Measurements from ENCODE around the gene DTX3L. TPM values are rescaled to one million over a fixed set of nuclear protein-coding genes. Genes with fewer than 3 reads are reported as not detected.

The DTX3L gene
- total RNA-seq: 10 to 100 TPM; 43.9 to 60.5 TPM
- long read RNA-seq, full-length matches to known transcripts: 9 of 40 reads
- long read RNA-seq, partial matches to known transcripts: 0 of 40 reads
- long read RNA-seq, other reads (novel, unspliced or antisense): 31 of 40 reads

DNA sequence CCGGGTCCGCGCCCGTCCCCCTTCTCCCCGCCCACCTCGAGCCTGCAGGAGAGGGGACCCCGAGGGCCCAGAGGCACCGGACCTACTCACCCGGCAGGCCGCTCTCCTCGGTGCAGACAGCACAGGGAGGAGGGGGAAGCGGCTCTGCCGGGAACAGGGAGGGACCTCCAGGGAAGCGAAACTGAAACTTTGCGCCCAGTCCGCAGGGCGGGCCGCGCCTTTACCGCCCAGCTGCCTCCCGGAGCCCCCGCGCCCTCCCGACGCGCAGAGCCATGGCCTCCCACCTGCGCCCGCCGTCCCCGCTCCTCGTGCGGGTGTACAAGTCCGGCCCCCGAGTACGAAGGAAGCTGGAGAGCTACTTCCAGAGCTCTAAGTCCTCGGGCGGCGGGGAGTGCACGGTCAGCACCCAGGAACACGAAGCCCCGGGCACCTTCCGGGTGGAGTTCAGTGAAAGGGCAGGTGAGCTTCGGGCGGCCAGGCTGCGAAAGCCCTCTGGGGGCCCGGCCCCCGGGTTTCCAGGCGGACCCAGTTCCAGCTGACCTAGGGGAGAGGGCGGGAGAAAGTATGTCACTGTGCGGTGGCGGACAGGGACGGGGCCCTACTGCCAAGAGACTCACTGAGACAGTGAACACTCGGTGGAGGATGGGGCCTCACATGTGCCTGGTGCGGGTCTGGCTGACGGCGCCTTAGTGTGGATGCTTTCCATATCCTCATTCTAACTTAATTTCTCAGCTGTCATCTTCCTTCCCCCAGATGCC is at the start of gene DTX3L, which contains the start of gene PARP9:
DTX3L (plus strand) TSS at position 184 of the 758 bp plus-strand sequence; CDS start at position 273, 89 bp downstream.
PARP9 (minus strand) TSS at position 146 of the 758 bp plus-strand sequence. CDS start 4,680 bp downstream, outside the sequence.
- ATAC-seq (peak; percentile 98), DNase-seq (peak; percentile 88 to 93)
- intact Hi-C loops (cut with DNase I, micrococcal nuclease): loop anchor here in 1 of 2 donors (5.0 kb wide), 1 partner anchor 118 kb away; the partner anchor contains the start of gene PARP14

- intact Hi-C loops (cut with DNase I, micrococcal nuclease): no loop called here
- peak; percentile 1 for ATAC-seq
- DNase-seq: no peak
Measured at GRCh38 chr3:122515020-122515468, 49.1 kb upstream of the DTX3L start.

- ATAC-seq: no peak
- no peak for DNase-seq
Measured at GRCh38 chr3:122515870-122516269, 48.3 kb upstream of the DTX3L start.

DNA sequence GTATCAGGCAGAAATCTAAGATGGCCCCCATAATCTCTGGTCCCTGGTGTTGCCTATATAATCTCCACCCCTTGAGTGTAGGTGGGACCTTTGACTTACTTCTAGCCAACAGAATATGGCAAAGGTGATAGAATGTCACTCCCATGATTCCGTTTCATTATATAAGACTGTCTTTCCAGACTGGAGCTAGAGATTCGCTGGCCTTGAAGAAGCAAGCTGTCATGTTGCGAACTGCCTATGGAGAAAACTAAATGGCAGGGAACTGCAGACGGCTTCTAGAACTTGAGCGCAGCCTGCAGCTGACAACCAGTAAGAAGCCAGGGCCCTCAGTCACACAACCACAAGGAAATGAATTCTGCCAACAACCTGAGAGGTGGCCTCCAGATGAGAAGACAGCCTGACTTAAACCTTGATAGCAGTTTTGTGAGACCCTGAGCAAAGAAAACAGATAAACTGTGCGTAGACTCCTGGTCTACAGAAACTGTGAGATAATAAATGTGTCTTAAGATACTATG is 47.2 kb upstream of the DTX3L start:
- ATAC-seq (no peak), DNase-seq (no peak)
- intact Hi-C loops (cut with DNase I, micrococcal nuclease): no loop called here

More at GRCh38 chr3:122515870-122516269, 48.3 kb upstream of the DTX3L start:
- intact Hi-C loops (cut with DNase I, micrococcal nuclease): no loop called here

DNA sequence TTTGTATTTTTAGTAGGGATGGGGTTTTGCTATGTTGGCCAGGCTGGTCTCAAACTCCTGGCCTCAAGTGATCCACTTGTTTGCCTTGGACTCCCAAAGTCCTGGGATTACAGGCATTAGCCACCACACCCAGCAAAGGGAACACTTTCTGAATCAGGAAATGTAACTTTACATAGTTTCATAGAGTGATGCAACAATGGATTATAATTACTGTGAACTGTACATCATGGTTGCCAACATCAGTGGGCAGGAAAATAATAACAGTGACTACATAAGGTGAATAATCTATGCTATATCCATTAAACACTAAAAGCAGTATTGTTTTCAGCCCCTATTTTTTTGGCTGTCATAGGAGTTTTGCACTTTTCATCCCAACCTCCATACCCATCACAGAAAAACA is 44.4 kb upstream of the DTX3L start:
- ATAC-seq (no peak), DNase-seq (no peak)
- intact Hi-C loops (cut with DNase I, micrococcal nuclease): no loop called here

DNA sequence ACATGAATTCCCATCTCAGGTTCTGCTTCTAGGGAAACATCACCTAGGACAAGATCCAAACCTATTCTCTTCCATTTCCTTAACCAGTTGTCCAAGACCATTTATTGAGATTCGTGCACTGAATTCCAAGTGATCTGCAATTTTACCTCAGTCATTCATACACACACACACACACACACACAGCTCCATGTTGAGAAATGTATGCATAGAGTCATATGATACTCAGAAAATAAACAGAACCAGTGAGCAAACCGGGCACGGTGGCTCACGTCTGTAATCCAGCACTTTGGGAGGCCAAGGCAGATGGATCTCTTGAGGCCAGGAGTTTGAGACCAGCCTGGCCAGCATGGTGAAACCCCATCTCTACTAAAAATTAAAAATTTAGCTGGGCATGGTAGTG is 43.3 kb upstream of the DTX3L start:
- ATAC-seq (no peak), DNase-seq (no peak)
- intact Hi-C loops (cut with DNase I, micrococcal nuclease): no loop called here

GRCh38 chr3:122523317-122523716 is 40.8 kb upstream of the DTX3L start:
- DNase-seq: no peak
- intact Hi-C loops (cut with DNase I, micrococcal nuclease): no loop called here
- ATAC-seq: no peak

- no peak for ATAC-seq
- intact Hi-C loops (cut with DNase I, micrococcal nuclease): no loop called here
- DNase-seq: no peak
Measured at GRCh38 chr3:122530164-122530563, 34.0 kb upstream of the DTX3L start.

- no peak for ATAC-seq
- intact Hi-C loops (cut with DNase I, micrococcal nuclease): no loop called here
- no peak for DNase-seq
Measured at GRCh38 chr3:122533480-122533879, 30.7 kb upstream of the DTX3L start.

GRCh38 chr3:122533931-122534334 is 30.2 kb upstream of the DTX3L start:
- no peak for DNase-seq
- intact Hi-C loops (cut with DNase I, micrococcal nuclease): no loop called here
- peak; percentile 39 for ATAC-seq

- intact Hi-C loops (cut with DNase I, micrococcal nuclease): no loop called here
- ATAC-seq (no peak), DNase-seq (no peak)
Measured at GRCh38 chr3:122535964-122536631, 28.0 kb upstream of the DTX3L start.

DNA sequence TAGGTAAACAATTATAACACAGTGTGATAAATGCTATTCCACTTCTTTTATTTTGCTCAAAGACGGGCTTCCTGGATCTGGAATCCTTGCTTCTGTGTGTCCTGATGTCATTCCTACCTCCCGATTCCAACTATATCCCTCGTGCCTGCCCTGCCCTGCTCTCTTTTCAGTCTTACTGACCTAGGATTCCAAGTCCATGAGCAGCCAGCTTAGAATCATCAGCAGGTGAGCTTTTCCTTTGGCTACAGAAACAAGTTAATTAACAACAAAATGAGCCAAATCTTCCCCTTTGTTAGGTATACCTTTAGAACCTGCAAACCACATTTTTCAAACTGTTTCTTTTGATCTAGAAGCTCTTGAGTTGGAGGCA is 27.5 kb upstream of the DTX3L start:
- intact Hi-C loops (cut with DNase I, micrococcal nuclease): no loop called here
- ATAC-seq: no peak
- DNase-seq: no peak

DNA sequence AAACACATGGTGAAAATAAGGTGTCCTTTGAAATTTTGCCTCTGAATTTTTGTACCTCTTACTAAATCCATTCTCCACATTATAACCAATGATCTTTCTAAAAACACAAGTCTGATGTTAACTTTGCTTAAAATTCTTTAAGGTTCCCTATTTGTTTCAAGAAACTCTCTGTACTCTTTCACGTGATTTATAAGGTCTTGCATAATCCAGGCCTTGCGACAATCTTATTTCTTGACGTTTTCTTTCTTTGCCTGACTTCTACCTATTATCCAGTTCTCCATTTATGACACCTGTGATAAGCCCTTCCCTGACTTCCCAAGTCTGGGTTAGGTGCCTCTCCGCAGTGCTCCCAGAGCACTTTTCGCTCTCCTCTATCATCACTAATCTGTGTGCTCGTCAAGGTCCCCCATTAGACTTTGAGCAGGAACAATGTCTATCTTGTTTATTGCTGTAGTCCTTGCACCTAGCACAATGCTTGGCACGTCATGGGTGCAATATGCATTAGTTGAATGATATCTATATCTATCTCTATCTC is 25.1 kb upstream of the DTX3L start:
- intact Hi-C loops (cut with DNase I, micrococcal nuclease): no loop called here
- ATAC-seq (no peak), DNase-seq (no peak)

DNA sequence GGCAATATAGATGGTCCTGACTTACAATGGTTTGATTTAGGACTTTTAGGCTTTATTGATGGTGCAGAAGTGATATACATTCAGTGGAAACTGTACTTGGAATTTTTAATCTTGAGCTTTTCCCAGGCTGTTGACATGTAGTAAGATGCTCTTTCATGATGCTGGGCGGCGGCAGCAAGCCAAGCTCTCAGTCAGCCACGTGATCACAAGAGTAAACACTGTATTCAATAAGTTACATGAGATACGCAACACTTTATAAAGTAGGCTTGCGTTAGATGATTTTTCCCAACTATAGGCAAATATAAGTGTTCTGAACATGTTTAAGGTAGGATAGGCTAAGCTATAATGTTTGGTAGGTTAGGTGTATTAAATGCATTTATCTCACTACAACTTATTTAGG is 18.0 kb upstream of the DTX3L start:
- no peak for DNase-seq
- ATAC-seq: no peak
- intact Hi-C loops (cut with DNase I, micrococcal nuclease): no loop called here

DNA sequence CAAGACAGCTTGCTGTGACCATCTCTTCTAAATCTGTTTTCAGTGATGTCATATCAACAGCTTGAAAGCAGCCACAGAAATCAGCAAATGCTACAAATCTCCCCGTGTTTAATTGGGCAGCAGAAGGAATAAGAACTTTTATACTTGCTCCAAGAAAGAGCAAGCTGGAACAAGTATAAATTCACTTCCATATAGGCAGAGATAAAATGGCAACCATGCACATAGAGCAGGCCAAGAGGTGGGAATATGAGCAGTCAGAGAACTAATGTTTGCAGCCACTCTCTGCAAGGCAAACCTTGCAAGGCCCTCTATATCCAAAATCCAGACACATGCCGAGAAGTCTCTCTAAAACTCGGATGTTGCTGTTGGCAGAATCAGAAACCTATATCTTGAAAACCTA is 16.1 kb upstream of the DTX3L start:
- ATAC-seq (no peak), DNase-seq (no peak)
- intact Hi-C loops (cut with DNase I, micrococcal nuclease): no loop called here

- ATAC-seq: no peak
- no peak for DNase-seq
- intact Hi-C loops (cut with DNase I, micrococcal nuclease): no loop called here
Measured at GRCh38 chr3:122548619-122549018, 15.5 kb upstream of the DTX3L start.

GRCh38 chr3:122553171-122553570 is 11.0 kb upstream of the DTX3L start:
- ATAC-seq (no peak), DNase-seq (no peak)
- intact Hi-C loops (cut with DNase I, micrococcal nuclease): no loop called here

GRCh38 chr3:122555275-122556071 is 8.7 kb upstream of the DTX3L start:
- DNase-seq (no peak), ATAC-seq (no peak)
- intact Hi-C loops (cut with DNase I, micrococcal nuclease): no loop called here

- ATAC-seq: no peak
- intact Hi-C loops (cut with DNase I, micrococcal nuclease): no loop called here
Measured at GRCh38 chr3:122557356-122557755, 6.8 kb upstream of the DTX3L start.

More at GRCh38 chr3:122557356-122557755, 6.8 kb upstream of the DTX3L start:
- DNase-seq: no peak

Data from left colon (tissue), 2 donors.